Measurements from ENCODE around the gene MFSD11. TPM values are rescaled to one million over a fixed set of nuclear protein-coding genes. Genes with fewer than 3 reads are reported as not detected.

The MFSD11 gene
- total RNA-seq, 1 experiment from 2014 or later = 16.6 TPM

DNA sequence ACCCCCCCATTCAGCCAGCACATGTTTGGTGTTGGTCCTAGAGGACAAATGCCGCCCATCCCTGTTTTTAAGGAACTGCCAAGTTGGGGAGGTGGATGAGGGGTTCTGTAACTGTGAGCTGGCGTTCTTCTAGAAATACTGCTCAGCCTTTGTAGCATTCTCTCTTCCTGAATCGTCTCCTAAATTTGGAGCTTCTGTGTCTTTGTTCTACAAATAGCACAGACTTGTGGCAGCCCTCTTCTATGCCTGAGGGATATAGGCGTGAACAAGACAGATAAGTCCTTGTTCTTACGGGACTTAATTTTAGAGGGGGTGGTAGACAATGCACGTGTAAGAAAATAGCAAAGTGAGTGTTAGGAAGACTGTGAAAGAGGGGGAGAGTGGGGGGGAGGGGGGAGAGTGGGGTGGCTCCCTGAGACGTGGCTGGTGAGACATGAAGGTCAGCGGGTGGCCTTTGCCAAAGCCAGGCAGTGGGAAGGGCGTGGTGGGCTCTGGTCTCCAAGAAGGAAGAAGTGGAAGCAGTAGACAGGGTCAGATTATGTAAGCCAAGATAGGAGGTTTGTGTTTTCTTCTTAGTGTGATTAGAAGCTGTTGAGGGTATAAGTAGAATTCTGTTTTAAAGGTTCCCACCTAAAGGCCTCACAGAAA is 9.9 kb downstream of the MFSD11 start:
- intact Hi-C loops (cut with micrococcal nuclease) = no loop called here
- H3K27me3 ChIP-seq (ENCODE audit: low read length) = no peaks in the 10 kb centered on the region
- no peaks in the 10 kb centered on the region for H3K79me2 ChIP-seq (ENCODE audit: low read length)
- no TSS peak for BruUV-seq (replicated peaks)
- H3K9me2 ChIP-seq (replicated peaks; ENCODE audit: low read length) = no peaks in the 10 kb centered on the region
- no peak overlapping the region for H3K4me2 ChIP-seq (ENCODE audit: low read length)
- ChIA-PET CTCF (no interaction called here), POLR2A (ENCODE audit: unreplicated experiment) (no interaction called here)
- H3K4me1 ChIP-seq (ENCODE audit: insufficient read depth, low read length) = no peaks in the 10 kb centered on the region
- TF ChIP-seq, protein P1, sequence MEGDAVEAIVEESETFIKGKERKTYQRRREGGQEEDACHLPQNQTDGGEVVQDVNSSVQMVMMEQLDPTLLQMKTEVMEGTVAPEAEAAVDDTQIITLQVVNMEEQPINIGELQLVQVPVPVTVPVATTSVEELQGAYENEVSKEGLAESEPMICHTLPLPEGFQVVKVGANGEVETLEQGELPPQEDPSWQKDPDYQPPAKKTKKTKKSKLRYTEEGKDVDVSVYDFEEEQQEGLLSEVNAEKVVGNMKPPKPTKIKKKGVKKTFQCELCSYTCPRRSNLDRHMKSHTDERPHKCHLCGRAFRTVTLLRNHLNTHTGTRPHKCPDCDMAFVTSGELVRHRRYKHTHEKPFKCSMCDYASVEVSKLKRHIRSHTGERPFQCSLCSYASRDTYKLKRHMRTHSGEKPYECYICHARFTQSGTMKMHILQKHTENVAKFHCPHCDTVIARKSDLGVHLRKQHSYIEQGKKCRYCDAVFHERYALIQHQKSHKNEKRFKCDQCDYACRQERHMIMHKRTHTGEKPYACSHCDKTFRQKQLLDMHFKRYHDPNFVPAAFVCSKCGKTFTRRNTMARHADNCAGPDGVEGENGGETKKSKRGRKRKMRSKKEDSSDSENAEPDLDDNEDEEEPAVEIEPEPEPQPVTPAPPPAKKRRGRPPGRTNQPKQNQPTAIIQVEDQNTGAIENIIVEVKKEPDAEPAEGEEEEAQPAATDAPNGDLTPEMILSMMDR (conservative IDR thresholded peaks at IDR 0.05; ENCODE audit: low read depth, low read length) = no peak
- TF ChIP-seq EZH2 (IDR thresholded peaks at IDR 0.05; ENCODE audit: low read length, unreplicated experiment) (no peak), EZH2phosphoT487 (IDR thresholded peaks at IDR 0.05; ENCODE audit: borderline replicate concordance, low read length) (no peak)
- no peak overlapping the region for H3K4me3 ChIP-seq (ENCODE audit: low read length)
- H2AFZ ChIP-seq (ENCODE audit: low read length) = no peak overlapping the region
- H3K9ac ChIP-seq (ENCODE audit: low read length) = no peak overlapping the region
- ATAC-seq (no peak), DNase-seq (no peak)
- H3F3A ChIP-seq (ENCODE audit: low read length, unreplicated experiment) = no peaks in the 10 kb centered on the region
- H3K36me3 ChIP-seq (ENCODE audit: low read depth, low read length) = peaks cover 31% of the 10 kb centered on the region
- H3K27ac ChIP-seq (ENCODE audit: low read length) = no peak overlapping the region
- no peaks in the 10 kb centered on the region for H3K9me3 ChIP-seq (ENCODE audit: low read length)
- H4K20me1 ChIP-seq (ENCODE audit: low read length) = no peaks in the 10 kb centered on the region

DNA sequence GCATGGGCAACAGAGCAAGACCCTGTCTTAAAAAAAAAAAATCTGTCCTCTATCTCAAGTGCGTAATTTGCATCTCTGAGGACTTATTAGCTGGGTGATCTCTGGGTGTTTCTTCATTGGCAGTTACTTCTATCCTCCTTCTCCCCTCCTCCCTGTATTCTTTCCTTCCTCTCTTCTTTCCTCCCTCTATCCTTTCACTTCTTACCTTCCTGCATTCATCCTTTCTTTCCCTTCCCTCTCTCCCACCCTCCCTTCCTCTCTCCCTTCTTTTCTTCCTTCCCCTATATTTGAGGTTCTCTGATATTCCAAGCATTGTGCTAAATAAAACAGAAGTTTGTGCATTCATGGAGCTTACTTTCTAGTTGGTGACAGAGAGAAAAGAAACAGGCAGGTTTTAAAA is 10.7 kb downstream of the MFSD11 start:
- ChIA-PET CTCF (no interaction called here), POLR2A (ENCODE audit: unreplicated experiment) (no interaction called here)
- Histone ChIP-seq H3K27me3 (ENCODE audit: low read length) (no peaks in the 10 kb centered on the region), H3K4me1 (ENCODE audit: insufficient read depth, low read length) (no peaks in the 10 kb centered on the region), H3K27ac (ENCODE audit: low read length) (no peak overlapping the region), H3K36me3 (ENCODE audit: low read depth, low read length) (peaks cover 31% of the 10 kb centered on the region), H3K9ac (ENCODE audit: low read length) (no peak overlapping the region), H3K4me2 (ENCODE audit: low read length) (no peak overlapping the region), H3K4me3 (ENCODE audit: low read length) (no peak overlapping the region), H2AFZ (ENCODE audit: low read length) (no peak overlapping the region), H3K9me3 (ENCODE audit: low read length) (no peaks in the 10 kb centered on the region), H3F3A (ENCODE audit: low read length, unreplicated experiment) (no peaks in the 10 kb centered on the region), H3K79me2 (ENCODE audit: low read length) (no peaks in the 10 kb centered on the region), H4K20me1 (ENCODE audit: low read length) (no peaks in the 10 kb centered on the region), H3K9me2 (replicated peaks; ENCODE audit: low read length) (no peaks in the 10 kb centered on the region)
- no peak for DNase-seq
- TF ChIP-seq, protein P1 (conservative IDR thresholded peaks at IDR 0.05; ENCODE audit: low read depth, low read length) = no peak
- TF ChIP-seq EZH2phosphoT487 (IDR thresholded peaks at IDR 0.05; ENCODE audit: borderline replicate concordance, low read length) (no peak), EZH2 (IDR thresholded peaks at IDR 0.05; ENCODE audit: low read length, unreplicated experiment) (no peak)
- BruUV-seq (replicated peaks) = no TSS peak
- ATAC-seq = no peak
- intact Hi-C loops (cut with micrococcal nuclease) = no loop called here

DNA sequence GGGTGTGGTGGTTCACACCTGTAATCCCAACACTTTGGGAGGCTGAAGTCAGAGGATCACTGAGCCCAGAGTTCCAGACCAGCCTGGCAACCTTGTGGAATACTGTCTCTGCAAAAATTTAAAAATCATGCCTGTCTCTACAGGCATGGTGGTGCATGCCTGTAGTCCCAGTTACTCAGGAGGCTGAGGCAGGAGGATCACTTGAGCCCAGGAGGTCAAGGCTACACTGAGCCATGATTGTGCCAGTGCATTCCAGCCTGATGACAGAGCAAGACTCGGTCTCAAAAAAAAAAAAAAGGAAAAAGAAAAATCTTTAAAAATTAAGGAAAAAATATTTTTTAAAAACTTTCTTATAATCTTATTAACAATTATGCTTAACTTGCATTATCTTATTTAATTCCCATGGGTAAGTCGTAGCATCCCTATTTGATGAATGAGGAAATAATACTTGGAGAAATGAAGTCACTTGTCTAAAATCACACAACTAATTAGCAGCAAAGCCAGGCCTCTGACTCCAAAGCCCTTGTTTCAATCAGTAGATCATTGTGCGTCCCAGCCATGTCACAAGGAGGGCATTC is 13.6 kb downstream of the MFSD11 start:
- Histone ChIP-seq H3K27ac (ENCODE audit: low read length) (no peak overlapping the region), H4K20me1 (ENCODE audit: low read length) (no peaks in the 10 kb centered on the region), H3K4me1 (ENCODE audit: insufficient read depth, low read length) (no peaks in the 10 kb centered on the region), H3K9me3 (ENCODE audit: low read length) (no peaks in the 10 kb centered on the region), H3K36me3 (ENCODE audit: low read depth, low read length) (peaks cover 6% of the 10 kb centered on the region; the same call in 1 of the 2 replicates), H3K9me2 (replicated peaks; ENCODE audit: low read length) (no peaks in the 10 kb centered on the region), H3K27me3 (ENCODE audit: low read length) (no peaks in the 10 kb centered on the region), H3K4me3 (ENCODE audit: low read length) (no peak overlapping the region), H3K79me2 (ENCODE audit: low read length) (no peaks in the 10 kb centered on the region), H3K4me2 (ENCODE audit: low read length) (no peak overlapping the region), H3K9ac (ENCODE audit: low read length) (no peak overlapping the region), H2AFZ (ENCODE audit: low read length) (no peak overlapping the region), H3F3A (ENCODE audit: low read length, unreplicated experiment) (no peaks in the 10 kb centered on the region)
- ATAC-seq = no peak
- intact Hi-C loops (cut with micrococcal nuclease) = no loop called here
- CTCF ChIA-PET = no interaction called here
- no peak for DNase-seq
- POLR2A ChIA-PET (ENCODE audit: unreplicated experiment) = no interaction called here
- TF ChIP-seq EZH2phosphoT487 (IDR thresholded peaks at IDR 0.05; ENCODE audit: borderline replicate concordance, low read length) = no peak
- TF ChIP-seq, protein P1 (conservative IDR thresholded peaks at IDR 0.05; ENCODE audit: low read depth, low read length) = no peak
- TF ChIP-seq EZH2 (IDR thresholded peaks at IDR 0.05; ENCODE audit: low read length, unreplicated experiment) = no peak
- no TSS peak for BruUV-seq (replicated peaks)
